IPS-18a (cell line): ENCODE results near the gene PPFIBP2.

ENCODE experiments used
- H3K27ac ChIP-seq: one replicate; pipeline ENCODE4 v1.5.1; 2013; ENCODE audit warnings: low read length
- H3K27me3 ChIP-seq: one replicate; pipeline ENCODE4 v1.6.1; 2013; ENCODE audit warnings: mild to moderate bottlenecking, low read length; ENCODE audit not compliant: control insufficient read depth, insufficient read depth
- H3K36me3 ChIP-seq: one replicate; pipeline ENCODE4 v1.6.1; 2013; ENCODE audit warnings: low read depth, low read length; ENCODE audit not compliant: control insufficient read depth
- H3K4me1 ChIP-seq: one replicate; pipeline ENCODE4 v1.6.1; 2013; ENCODE audit warnings: low read depth, low read length; ENCODE audit not compliant: control insufficient read depth
- H3K4me3 ChIP-seq: one replicate; pipeline ENCODE4 v1.5.1; 2013; ENCODE audit warnings: low read length
- H3K9ac ChIP-seq: one replicate; pipeline ENCODE4 v1.6.1; 2013; ENCODE audit warnings: mild to moderate bottlenecking, low read length, moderate library complexity
- H3K9me3 ChIP-seq: one replicate; pipeline ENCODE4 v1.6.1; 2013; ENCODE audit warnings: low read depth, low read length; ENCODE audit not compliant: control insufficient read depth

The PPFIBP2 gene

DNA sequence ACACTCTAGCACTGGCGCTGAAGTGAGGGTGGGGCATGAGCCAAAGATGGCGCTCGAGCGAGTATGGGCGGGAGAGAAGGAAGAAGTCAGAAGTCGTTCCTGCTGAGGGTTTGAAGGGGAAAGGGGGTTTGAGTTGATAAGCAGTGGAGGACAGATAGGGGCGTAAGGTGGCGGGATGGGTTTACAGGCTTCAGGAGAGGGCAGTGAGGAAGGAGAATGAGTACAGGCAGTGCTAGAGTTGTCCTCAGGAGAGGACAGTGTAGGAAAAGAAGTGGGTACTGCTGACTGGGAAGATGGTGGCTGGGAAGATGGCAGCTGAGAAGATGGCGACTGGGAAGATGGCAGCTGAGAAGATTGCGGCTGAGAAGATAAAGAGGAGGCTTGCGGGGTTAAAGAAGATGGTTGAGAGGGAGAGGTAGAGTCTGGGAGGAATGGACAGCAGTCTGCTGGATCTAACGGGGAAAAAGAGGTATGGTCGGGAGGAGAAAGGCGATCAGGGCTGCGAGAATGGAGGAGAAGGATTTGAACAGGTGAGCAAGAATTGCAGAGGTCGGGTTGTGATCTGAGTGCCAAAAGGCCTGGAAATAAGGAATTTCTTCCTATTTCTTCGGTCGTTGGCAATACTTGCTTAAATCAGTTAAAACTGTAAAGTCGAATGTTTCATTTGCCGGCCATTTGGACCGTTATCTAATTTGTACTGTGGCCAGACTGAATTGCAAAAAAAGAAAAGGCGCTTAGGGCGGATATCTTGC is 5.2 kb downstream of the PPFIBP2 start:
- Histone ChIP-seq H3K9me3 (no peaks in the 10 kb centered on the region), H3K9ac (no peak overlapping the region), H3K4me1 (peaks cover 4% of the 10 kb centered on the region), H3K36me3 (no peaks in the 10 kb centered on the region), H3K27ac (no peak overlapping the region), H3K4me3 (no peak overlapping the region), H3K27me3 (peaks cover 22% of the 10 kb centered on the region)

GRCh38 chr11:7520011-7520942 is 6.5 kb downstream of the PPFIBP2 start:
- H3K9me3 ChIP-seq: no peaks in the 10 kb centered on the region
- H3K36me3 ChIP-seq: no peaks in the 10 kb centered on the region
- no peak overlapping the region for H3K4me3 ChIP-seq
- peaks cover 9% of the 10 kb centered on the region for H3K27me3 ChIP-seq
- H3K27ac ChIP-seq: no peak overlapping the region
- H3K9ac ChIP-seq: no peak overlapping the region
- H3K4me1 ChIP-seq: peaks cover 4% of the 10 kb centered on the region

GRCh38 chr11:7520981-7521487 is 7.2 kb downstream of the PPFIBP2 start:
- Histone ChIP-seq H3K4me3 (no peak overlapping the region), H3K9me3 (no peaks in the 10 kb centered on the region), H3K4me1 (no peaks in the 10 kb centered on the region), H3K27me3 (peaks cover 1% of the 10 kb centered on the region), H3K27ac (no peak overlapping the region), H3K36me3 (no peaks in the 10 kb centered on the region), H3K9ac (no peak overlapping the region)

- no peaks in the 10 kb centered on the region for H3K9me3 ChIP-seq
- no peak overlapping the region for H3K9ac ChIP-seq
- H3K36me3 ChIP-seq: no peaks in the 10 kb centered on the region
- no peak overlapping the region for H3K27ac ChIP-seq
- no peak overlapping the region for H3K4me3 ChIP-seq
- no peaks in the 10 kb centered on the region for H3K27me3 ChIP-seq
- H3K4me1 ChIP-seq: no peaks in the 10 kb centered on the region
Measured at GRCh38 chr11:7522121-7522520, 8.3 kb downstream of the PPFIBP2 start.

DNA sequence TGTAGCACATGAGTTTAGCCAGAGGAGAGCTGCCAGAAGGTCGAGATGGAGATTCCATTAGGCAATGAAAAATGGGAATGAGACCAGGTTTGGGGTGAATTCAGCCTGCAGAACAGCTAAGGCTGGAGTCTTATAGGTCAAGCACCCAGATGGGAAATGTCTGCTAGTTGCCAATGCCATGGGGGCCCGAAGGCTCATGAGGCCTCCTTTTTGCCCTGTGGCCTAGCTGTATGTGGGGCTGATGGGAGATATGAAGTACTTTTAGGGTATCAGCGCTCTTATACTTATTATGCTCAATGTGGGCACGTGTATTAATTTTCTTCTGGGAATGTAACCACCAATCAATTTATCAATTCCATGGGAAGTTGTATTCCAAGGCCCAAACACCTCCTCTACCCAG is 8.7 kb downstream of the PPFIBP2 start:
- no peaks in the 10 kb centered on the region for H3K36me3 ChIP-seq
- no peaks in the 10 kb centered on the region for H3K27me3 ChIP-seq
- H3K4me1 ChIP-seq: no peaks in the 10 kb centered on the region
- no peak overlapping the region for H3K9ac ChIP-seq
- H3K9me3 ChIP-seq: no peaks in the 10 kb centered on the region
- H3K4me3 ChIP-seq: no peak overlapping the region
- H3K27ac ChIP-seq: no peak overlapping the region

DNA sequence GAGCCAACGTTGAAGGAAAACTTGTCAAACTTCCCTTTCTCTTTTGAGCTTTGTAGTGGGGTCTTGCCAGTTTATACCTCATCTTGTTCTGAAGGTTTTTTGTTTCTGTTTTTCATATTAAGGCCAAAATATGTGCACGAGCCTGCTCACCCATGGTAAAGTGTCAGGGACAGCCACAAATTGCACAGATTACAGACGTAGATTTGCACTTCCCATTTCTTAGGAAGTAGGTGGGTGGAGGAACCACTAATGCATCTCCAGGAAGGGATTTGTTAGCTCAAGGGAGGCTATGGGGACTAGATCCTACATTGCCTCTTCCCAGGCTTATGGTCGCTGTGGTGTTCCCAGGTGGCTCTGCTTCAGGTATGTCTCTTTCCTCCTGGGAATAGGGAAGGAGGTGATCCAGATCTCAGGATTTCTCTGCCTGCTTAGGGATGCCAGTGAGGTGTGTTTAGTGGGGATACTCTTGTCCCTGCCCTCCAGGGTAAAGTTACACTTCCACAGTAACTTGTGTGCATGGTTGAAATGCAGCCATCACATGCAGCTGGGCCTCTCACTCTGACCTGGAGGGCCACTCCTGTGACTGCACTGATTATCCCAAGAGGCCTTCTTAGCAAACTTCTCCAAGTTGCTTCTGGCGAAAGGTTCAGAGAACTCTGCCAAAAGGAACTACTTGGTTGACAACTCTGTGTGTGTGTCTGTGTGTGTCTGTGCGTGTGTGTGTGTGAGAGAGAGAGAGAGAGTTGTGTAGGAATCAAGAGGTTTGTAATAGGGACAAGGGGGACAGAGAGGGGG is 9.8 kb downstream of the PPFIBP2 start:
- Histone ChIP-seq H3K4me1 (no peaks in the 10 kb centered on the region), H3K9me3 (no peaks in the 10 kb centered on the region), H3K9ac (no peak overlapping the region), H3K27me3 (no peaks in the 10 kb centered on the region), H3K27ac (no peak overlapping the region), H3K36me3 (no peaks in the 10 kb centered on the region), H3K4me3 (no peak overlapping the region)

DNA sequence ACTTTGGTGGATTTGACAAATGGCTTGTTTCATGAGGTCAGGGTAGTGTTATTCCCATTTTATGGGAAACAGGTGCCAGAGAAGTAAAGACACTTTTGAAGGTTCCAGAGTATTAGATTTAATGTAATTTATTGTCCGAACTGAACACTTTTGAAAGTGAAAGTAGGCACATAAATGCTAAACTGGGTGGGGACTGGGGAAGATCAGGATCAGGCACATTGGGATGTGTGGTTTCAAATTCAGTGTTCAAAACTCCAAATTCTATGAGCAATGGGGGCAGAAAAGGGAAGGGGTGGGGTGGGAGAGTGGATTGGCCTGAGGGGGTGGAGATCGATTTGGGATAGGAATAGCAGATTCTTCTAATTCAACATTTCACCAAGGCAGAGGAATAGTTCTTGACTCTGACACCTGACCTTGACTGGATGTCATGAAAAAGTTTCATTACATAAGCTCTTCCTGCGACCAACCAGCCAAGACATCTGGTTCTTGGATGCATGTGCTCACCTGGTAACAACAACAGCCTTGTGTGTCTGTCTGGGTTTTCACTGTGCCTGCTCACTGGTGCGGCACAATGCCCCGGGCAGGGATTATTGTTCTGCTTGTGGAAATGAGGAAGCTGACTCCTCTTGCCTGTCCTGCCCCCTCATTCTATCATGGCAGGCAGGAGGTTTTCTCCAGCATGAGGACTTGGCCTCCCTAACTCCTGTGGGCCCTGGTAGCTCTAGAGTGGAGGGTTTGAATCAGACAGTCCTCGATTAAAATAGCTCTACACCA is 10.8 kb downstream of the PPFIBP2 start:
- Histone ChIP-seq H3K27me3 (no peaks in the 10 kb centered on the region), H3K4me1 (no peaks in the 10 kb centered on the region), H3K36me3 (no peaks in the 10 kb centered on the region), H3K4me3 (no peak overlapping the region), H3K9me3 (no peaks in the 10 kb centered on the region), H3K9ac (no peak overlapping the region), H3K27ac (no peak overlapping the region)

DNA sequence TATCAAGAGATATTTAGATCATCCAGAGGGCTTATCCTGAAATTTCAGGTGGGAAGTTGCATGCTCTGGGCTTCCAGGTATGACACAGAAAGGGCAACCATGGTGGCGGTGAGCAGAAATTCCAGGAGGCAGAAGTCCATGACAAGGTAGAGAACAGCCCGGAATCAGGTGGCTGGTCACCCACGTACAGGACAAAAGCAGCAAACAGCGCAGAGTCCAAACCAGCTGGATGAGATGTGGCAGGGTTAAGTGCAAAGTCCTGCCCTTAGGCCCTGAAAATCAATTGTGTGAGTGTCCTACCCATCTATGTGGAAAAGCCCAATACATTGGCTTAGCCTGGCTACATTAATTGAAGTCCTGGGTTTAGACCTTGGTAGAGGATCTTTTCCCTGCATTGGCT is 11.6 kb downstream of the PPFIBP2 start:
- Histone ChIP-seq H3K36me3 (no peaks in the 10 kb centered on the region), H3K9me3 (no peaks in the 10 kb centered on the region), H3K9ac (no peak overlapping the region), H3K27me3 (no peaks in the 10 kb centered on the region), H3K4me3 (no peak overlapping the region), H3K27ac (no peak overlapping the region), H3K4me1 (no peaks in the 10 kb centered on the region)

- no peaks in the 10 kb centered on the region for H3K9me3 ChIP-seq
- no peaks in the 10 kb centered on the region for H3K36me3 ChIP-seq
- no peak overlapping the region for H3K9ac ChIP-seq
- H3K27me3 ChIP-seq: no peaks in the 10 kb centered on the region
- no peak overlapping the region for H3K4me3 ChIP-seq
- no peaks in the 10 kb centered on the region for H3K4me1 ChIP-seq
- no peak overlapping the region for H3K27ac ChIP-seq
Measured at GRCh38 chr11:7527029-7527428, 13.2 kb downstream of the PPFIBP2 start.

DNA sequence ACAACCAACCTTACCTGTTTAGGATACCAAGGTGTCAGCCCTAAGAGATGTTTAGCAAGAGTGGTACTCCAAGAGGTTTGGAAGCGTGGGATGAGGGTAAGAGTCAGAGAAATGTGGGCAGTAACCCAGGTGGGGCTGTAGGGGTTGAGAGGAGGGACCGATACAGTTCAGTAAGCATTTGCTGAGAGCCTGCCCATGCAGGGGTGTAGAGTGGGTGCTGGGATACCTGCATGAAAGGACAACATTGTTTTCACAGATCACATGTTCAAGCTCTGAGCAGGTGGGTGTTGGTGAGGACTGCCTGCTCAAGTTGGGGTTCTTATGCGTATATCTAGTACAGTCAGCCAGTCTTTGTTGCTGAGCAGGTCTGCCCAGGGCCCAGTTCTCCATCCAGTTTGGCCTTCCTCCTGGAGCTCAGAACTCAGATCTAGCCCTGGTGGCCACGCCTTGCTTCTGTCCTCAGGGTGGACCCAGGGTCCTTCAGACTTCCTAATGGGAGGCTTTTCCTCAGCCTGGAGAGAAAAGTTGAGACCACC is 14.8 kb downstream of the PPFIBP2 start:
- no peak overlapping the region for H3K4me3 ChIP-seq
- H3K36me3 ChIP-seq: no peaks in the 10 kb centered on the region
- no peaks in the 10 kb centered on the region for H3K4me1 ChIP-seq
- no peaks in the 10 kb centered on the region for H3K27me3 ChIP-seq
- H3K27ac ChIP-seq: no peak overlapping the region
- H3K9ac ChIP-seq: no peak overlapping the region
- no peaks in the 10 kb centered on the region for H3K9me3 ChIP-seq
